NCI-H146 treated with DMSO at 0.1 percent for 48 hours (cell line): ENCODE measurements around the gene LMBRD2.

Experiments
- DNase-seq: peaks from one replicate; lab custom pipeline; 2025; ENCODE audit not compliant: unreplicated experiment; lab: John Stamatoyannopoulos, UW

Gene LMBRD2

GRCh38 chr5:36111238-36111637 is 40.4 kb downstream of the LMBRD2 start:
- no peak for DNase-seq

DNA sequence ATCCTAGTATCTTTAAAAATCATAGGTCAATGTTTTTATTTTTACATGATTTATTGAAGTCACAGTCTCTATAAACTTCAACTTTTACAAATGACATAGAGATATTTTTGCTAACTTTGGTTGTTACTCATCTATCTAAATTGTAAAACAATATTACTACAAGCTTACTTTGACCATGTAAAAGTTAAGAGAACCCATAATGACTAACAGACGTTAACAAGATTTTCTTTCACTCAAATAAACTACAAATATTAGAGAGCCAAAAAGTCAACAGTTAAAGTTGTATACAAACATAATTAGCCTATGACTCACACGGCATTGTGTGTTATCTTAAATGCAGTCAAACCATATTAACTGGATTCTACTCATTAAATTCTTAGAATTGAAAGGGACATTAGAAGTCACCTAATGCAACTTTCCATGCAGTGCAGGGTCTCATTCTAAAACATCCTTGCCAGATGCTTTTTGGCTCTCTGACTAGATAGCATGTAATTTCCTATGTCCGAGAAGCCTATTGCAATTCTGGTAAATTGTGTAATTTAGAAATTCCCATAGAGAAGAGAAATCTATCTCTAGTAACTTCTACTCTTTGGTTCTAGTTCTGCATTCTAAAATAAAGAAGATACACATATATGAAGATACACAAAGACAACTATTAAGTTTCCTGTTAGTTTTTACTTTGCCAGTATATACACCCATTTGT is 42.8 kb downstream of the LMBRD2 start:
- DNase-seq: no peak

DNA sequence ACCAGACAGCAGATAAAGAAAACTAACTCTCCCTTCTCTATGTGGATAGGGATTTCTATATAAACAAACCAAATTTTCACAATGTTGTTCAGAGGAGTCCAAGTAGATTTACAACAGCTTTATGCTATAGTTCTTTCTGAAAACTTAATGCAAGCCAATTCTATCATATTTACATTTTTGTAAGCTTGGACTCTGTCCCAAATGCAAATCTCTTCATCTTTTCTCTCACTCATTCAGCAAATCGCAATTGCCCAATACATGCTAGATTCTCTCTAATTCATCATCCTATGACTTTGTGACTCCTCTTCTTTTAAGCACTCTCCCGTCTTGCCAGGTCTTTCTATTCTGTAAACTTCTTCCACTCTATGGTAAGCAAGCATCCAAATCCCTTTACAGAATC is 45.9 kb downstream of the LMBRD2 start:
- DNase-seq: no peak

- DNase-seq: no peak
Measured at GRCh38 chr5:36099748-36100147, 51.9 kb downstream of the LMBRD2 start.

GRCh38 chr5:36096486-36096885 is 55.2 kb downstream of the LMBRD2 start:
- no peak for DNase-seq

DNA sequence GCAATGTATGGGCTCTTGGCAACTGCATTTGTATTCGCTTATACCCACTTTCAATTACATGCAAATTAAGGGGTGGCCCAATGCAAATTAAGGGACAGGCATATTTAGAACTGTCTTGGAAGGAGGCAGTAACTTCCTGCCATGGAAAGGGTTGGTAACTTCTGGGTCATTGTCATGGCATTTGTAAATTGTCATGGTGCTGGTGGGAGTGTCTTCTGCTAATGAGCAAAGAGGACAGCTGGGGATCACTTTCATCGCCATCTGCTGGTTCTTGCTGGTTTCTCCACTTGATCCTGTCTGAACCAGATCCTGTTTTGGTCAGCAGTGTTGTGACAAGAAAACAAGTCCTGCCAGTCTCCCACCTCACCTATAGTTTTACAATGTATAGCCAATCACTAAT is 61.7 kb downstream of the LMBRD2 start:
- no peak for DNase-seq

DNA sequence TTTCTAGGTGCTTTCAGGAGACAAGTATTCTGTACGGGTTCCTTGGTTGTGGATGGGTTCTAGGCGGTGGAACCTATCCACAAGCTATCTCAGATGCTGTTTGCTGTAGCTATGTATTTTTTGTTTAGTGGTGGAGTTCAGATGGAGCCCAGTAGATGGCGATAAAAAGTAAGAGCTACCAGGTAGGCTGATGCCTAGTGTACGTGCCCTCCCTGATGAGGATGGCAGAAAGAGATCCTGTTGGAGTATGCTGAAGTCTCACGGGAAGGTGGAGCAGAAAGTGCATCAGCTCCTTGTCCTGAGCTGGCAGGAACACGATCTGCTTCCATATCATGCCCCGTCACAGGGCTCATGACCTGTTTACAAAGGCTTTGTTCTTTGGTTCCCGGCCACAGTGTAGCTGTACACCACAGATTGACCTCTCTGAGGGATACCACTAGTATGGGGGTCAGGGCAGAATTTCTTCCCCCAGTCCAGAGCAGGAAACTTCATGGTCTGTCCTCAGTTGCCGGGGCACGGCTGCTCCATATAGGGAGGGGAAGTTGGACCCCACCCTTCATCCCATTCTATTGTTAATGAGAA is 72.4 kb downstream of the LMBRD2 start:
- peak; percentile 39 for DNase-seq

- DNase-seq: no peak
Measured at GRCh38 chr5:36078430-36078829, 73.3 kb downstream of the LMBRD2 start.

DNA sequence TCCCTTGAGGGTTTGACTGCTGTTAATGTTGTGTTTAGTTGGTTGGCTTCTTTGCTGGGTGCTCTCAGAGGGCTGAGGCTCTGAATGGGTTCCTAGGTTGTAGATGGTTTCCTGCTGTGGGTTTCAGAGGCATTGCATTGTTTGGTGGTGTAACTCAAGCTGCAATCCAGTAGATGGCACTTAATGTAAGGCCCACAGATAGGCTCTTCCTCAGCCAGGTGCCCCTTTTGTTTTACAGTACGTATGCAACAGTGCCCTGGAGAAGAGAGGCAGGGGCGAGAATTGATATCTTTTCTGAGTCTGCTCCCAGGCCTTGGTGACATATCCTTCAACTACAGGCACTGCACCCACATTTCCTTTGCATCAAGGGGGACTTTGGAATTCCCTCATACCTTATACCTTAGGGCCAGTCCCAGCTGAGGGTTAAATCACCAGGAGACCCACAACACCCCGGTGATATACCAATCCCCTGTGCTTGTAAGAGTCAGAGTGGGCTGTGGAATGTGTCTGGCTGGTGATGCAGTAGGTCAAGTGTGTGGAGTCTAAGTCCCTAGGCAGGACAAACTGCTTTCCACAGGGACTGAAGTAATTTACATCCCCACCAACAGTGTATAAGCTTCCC is 78.0 kb downstream of the LMBRD2 start:
- DNase-seq: peak; percentile 55

- DNase-seq: no peak
Measured at GRCh38 chr5:36070687-36071571, 80.8 kb downstream of the LMBRD2 start.

DNA sequence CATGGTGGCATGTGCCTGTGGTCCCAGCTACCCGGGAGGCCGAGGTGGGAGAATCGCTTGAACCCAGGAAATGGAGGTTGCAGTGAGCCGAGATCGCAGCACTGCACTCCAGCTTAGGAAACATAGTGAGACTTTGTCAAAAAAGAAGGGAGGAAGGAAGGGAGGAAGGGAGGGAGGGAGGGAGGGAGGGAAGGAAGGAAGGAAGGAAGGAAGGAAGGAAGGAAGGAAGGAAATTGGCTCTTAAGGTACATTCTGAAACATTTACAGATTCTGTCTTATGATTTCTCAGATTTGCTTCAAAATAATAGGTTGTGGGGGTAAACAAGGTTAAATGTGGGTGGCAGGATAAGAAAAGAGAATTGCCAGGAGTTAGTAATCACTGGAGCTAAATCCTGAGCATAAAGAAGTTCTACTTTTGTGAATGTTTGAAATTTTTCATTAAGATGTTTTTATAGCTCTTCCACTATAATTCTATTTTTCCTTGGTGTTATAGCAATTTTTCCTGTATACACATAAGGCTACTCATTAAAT is 82.9 kb downstream of the LMBRD2 start:
- DNase-seq: no peak

- no peak for DNase-seq
Measured at GRCh38 chr5:36066540-36067210, 85.0 kb downstream of the LMBRD2 start, which contains the start of gene UGT3A2. Gene UGT3A2 (minus strand): TSS chr5:36066882. CDS start chr5:36066789, 93 bp downstream.

GRCh38 chr5:36066001-36066539 is 85.6 kb downstream of the LMBRD2 start:
- no peak for DNase-seq

GRCh38 chr5:36060420-36060887 is 91.2 kb downstream of the LMBRD2 start:
- no peak for DNase-seq

GRCh38 chr5:36059571-36060419 is 91.9 kb downstream of the LMBRD2 start:
- no peak for DNase-seq

DNA sequence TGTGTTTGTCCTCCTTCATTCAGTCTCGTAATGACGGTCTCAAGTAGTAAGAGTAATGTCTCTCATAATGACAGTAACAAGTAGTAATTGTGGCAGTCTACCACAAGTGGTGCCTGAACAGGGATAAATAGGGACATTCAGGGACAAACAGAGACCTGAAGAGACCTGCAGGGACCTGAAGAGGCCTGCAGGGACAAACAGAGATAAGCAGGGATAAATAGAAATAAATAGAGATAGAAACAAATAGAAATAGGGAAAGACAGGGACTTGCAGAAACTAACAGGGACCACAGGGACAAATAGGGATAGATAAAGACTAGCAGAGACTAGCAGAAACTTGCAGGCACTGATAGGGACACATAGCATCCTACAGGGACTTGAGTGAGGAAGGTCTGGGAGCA is 92.9 kb downstream of the LMBRD2 start:
- no peak for DNase-seq

DNA sequence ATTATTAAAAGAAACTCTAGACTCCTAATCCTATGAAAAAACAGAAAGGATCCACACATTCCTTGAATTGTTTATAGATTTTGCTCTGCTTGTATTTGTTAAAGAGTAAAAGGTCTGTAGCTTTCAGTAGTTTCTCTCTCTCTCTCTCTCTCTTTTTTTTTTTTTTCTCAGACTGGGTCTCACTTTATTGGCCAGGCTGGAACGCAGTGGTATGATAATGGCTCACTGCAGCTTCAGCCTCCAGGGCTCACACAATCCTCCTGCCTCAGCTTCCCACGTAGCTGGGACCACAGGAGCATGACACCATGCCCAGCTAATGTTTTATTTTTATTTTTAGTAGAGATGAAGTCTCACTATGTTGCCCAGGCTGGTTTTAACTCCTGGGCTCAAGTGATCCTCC is 94.3 kb downstream of the LMBRD2 start:
- no peak for DNase-seq

- DNase-seq: no peak
Measured at GRCh38 chr5:36056422-36056821, 95.3 kb downstream of the LMBRD2 start.

- no peak for DNase-seq
Measured at GRCh38 chr5:36055984-36056383, 95.7 kb downstream of the LMBRD2 start.
